Right lobe of liver (tissue), 4 donors: Measurements from ENCODE around the gene INO80.

Experiments used
- POLR2A ChIP-seq: fragments of 450-650 bp; IDR thresholded peaks from one replicate; pipeline ENCODE4 v1.6.1; 2017; ENCODE audit warnings: antibody characterized with exemption, mild to moderate bottlenecking
- TF ChIP-seq, protein P1 (sequence below), 4 donors: fragments of 200-600 bp in 3 of 4; fragments of 450-650 bp in 1 of 4; IDR thresholded peaks; one replicate each; pipeline versions ENCODE4 v1.5.1 to v1.8.0; 2016 to 2022; ENCODE audit warnings: antibody characterized with exemption in 4 of 4, mild to moderate bottlenecking in 2 of 4
- donor health status: DM: no; HTN: no; CAD: no.
- donor health status: DM: no; HTN: no; CAD: no.
- donor health status: DM: no; HTN: yes; CAD: no.

DNA sequence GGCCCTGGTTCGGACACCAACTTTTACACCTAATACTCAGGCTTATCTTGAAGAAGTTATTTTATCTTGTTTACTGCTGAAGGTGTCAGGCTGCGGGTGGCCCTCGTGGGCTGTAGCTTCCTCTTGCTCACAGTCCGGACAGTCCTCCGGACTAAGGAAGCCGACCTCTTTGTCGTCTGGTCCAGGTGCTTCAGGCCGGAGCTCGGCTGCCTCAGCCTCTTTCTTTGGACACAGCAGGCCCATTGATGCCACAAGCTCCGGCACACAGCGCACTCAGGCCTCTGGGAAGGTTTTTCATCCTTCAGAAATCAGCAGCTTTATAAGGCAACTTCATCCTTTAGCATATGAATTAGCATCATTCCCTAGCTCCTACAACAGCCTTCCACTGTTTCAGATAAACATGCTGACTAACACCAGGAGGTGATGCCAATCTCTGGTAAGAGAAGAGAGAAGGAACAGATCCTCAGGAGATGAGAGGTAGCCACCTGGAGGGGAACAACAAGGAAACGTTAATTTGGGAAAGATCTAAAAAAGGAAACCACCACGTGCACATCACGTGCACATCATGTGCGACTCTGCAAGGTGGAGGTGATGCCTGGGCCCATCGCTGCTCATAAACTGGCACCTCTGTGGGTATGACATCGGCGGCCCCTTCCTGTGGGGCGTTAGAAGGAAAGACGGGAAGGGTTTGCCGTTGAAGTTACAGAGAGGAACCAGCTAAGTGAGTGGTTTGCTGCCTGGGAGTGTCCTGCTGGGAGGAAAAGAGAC lies 167.2 kb downstream of the INO80 start:
- TF ChIP-seq POLR2A: no peak
- TF ChIP-seq, protein P1, sequence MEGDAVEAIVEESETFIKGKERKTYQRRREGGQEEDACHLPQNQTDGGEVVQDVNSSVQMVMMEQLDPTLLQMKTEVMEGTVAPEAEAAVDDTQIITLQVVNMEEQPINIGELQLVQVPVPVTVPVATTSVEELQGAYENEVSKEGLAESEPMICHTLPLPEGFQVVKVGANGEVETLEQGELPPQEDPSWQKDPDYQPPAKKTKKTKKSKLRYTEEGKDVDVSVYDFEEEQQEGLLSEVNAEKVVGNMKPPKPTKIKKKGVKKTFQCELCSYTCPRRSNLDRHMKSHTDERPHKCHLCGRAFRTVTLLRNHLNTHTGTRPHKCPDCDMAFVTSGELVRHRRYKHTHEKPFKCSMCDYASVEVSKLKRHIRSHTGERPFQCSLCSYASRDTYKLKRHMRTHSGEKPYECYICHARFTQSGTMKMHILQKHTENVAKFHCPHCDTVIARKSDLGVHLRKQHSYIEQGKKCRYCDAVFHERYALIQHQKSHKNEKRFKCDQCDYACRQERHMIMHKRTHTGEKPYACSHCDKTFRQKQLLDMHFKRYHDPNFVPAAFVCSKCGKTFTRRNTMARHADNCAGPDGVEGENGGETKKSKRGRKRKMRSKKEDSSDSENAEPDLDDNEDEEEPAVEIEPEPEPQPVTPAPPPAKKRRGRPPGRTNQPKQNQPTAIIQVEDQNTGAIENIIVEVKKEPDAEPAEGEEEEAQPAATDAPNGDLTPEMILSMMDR (IDR thresholded peaks at IDR 0.05): no peak
